ENCODE data around the gene GRID2. TPM values are rescaled to one million over a fixed set of nuclear protein-coding genes. Genes with fewer than 3 reads are reported as not detected.

Gene GRID2
- total RNA-seq, 1 donor from 2014 or later, result not detected

GRCh38 chr4:93436000-93436626 is 1132.3 kb downstream of the GRID2 start:
- intact Hi-C loops (cut with DNase I), result no loop called here
- Histone ChIP-seq H3K9me3 (no peaks in the 10 kb centered on the region), H3K4me1 (no peaks in the 10 kb centered on the region), H3K4me3 (no peak overlapping the region), H3K36me3 (no peaks in the 10 kb centered on the region), H3K27me3 (ENCODE audit: low read depth) (no peaks in the 10 kb centered on the region), H3K27ac (no peak overlapping the region)
- DNase-seq (no peak), ATAC-seq (no peak)
- TF ChIP-seq CTCF (IDR thresholded peaks at IDR 0.05), result no peak

DNA sequence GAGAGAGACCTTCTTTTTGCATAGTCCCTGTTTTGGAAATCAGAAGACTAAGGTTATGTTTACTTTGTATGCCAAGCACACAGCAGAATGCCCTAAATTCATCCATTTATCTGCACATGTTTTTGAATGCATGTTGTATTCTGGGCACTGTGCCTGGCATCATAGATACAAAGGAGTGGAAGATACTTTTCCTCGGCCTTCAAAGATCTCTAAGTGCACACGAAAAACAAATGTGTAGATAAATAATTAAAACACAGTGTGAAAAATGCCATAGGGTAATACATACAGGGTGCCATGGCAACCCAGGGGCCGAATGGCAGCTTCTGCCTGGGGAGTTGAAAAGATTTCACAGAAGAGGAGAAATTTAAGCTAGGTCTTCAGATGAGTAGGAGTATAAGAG is 1134.2 kb downstream of the GRID2 start:
- no peak for DNase-seq
- Histone ChIP-seq H3K27ac (no peak overlapping the region), H3K27me3 (ENCODE audit: low read depth) (no peaks in the 10 kb centered on the region), H3K4me3 (no peak overlapping the region), H3K36me3 (no peaks in the 10 kb centered on the region), H3K9me3 (no peaks in the 10 kb centered on the region), H3K4me1 (no peaks in the 10 kb centered on the region)
- no peak for ATAC-seq
- intact Hi-C loops (cut with DNase I), result no loop called here
- TF ChIP-seq CTCF (IDR thresholded peaks at IDR 0.05), result no peak

GRCh38 chr4:93444860-93445259 is 1141.1 kb downstream of the GRID2 start:
- intact Hi-C loops (cut with DNase I), result no loop called here
- H3K36me3 ChIP-seq, result no peaks in the 10 kb centered on the region
- H3K4me3 ChIP-seq, result no peak overlapping the region
- no peaks in the 10 kb centered on the region for H3K4me1 ChIP-seq
- H3K27ac ChIP-seq, result no peak overlapping the region
- ATAC-seq (no peak), DNase-seq (no peak)
- H3K27me3 ChIP-seq (ENCODE audit: low read depth), result no peaks in the 10 kb centered on the region
- TF ChIP-seq CTCF (IDR thresholded peaks at IDR 0.05), result no peak
- H3K9me3 ChIP-seq, result no peaks in the 10 kb centered on the region

- Histone ChIP-seq H3K27me3 (ENCODE audit: low read depth) (no peaks in the 10 kb centered on the region), H3K4me3 (no peak overlapping the region), H3K4me1 (no peaks in the 10 kb centered on the region), H3K36me3 (no peaks in the 10 kb centered on the region), H3K9me3 (no peaks in the 10 kb centered on the region), H3K27ac (no peak overlapping the region)
- no peak for DNase-seq
- intact Hi-C loops (cut with DNase I), result no loop called here
- no peak for TF ChIP-seq CTCF (IDR thresholded peaks at IDR 0.05)
- no peak for ATAC-seq
These were observed 1142.3 kb downstream of the GRID2 start for GRCh38 chr4:93446038-93446437.

- H3K9me3 ChIP-seq, result no peaks in the 10 kb centered on the region
- H3K27ac ChIP-seq, result no peak overlapping the region
- H3K4me1 ChIP-seq, result no peaks in the 10 kb centered on the region
- intact Hi-C loops (cut with DNase I), result no loop called here
- H3K36me3 ChIP-seq, result no peaks in the 10 kb centered on the region
- ATAC-seq, result no peak
- no peak overlapping the region for H3K4me3 ChIP-seq
- no peak for DNase-seq
- no peak for TF ChIP-seq CTCF (IDR thresholded peaks at IDR 0.05)
- H3K27me3 ChIP-seq (ENCODE audit: low read depth), result no peaks in the 10 kb centered on the region
These were observed 1145.0 kb downstream of the GRID2 start for GRCh38 chr4:93448691-93449293.

Measured in lower lobe of right lung (tissue), 2 donors.